ENCODE data around the gene CAPN14. TPM values are rescaled to one million over a fixed set of nuclear protein-coding genes. Genes with fewer than 3 reads are reported as not detected.

Gene CAPN14
- total and polyA plus RNA-seq, 2 experiments from 2014 or later, result 0.39 TPM; not detected in 1

DNA sequence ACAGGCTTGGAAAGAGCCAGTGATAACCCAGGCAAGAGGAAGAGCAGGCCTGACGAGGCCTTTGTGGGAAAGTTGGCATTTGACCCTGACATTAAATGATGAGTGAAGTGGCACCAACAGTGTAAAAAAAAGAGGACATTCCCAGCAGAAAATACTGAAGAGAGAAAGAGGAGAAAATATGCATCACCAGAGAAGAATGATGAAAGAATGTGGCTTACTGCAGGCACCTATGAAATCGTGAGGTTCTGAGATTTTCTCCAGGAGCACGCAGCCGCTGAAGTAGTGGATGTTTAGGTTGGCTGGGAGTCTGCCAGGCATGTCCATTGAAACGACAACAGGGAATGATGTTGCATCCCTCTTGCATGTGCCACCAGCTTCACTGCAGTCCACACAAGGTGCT, 30.4 kb upstream of the CAPN14 start:
- H3K4me1 ChIP-seq (ENCODE audit: low read depth), result no peaks in the 10 kb centered on the region
- no peak overlapping the region for H3K4me3 ChIP-seq
- TF ChIP-seq CTCF (IDR thresholded peaks at IDR 0.05; ENCODE audit: low read depth, low read length), result no peak
- no peak overlapping the region for H3K27ac ChIP-seq
- no peak for DNase-seq (ENCODE audit: low read depth in 1 of 2, low spot score in 1 of 2)
- H3K9me3 ChIP-seq (ENCODE audit: low read depth), result no peaks in the 10 kb centered on the region
- H3K36me3 ChIP-seq, result no peaks in the 10 kb centered on the region
- no peaks in the 10 kb centered on the region for H3K27me3 ChIP-seq

- H3K27ac ChIP-seq, result no peak overlapping the region
- no peaks in the 10 kb centered on the region for H3K36me3 ChIP-seq
- DNase-seq (ENCODE audit: low read depth in 1 of 2, low spot score in 1 of 2), result no peak
- no peak overlapping the region for H3K4me3 ChIP-seq
- H3K9me3 ChIP-seq (ENCODE audit: low read depth), result no peaks in the 10 kb centered on the region
- no peaks in the 10 kb centered on the region for H3K27me3 ChIP-seq
- no peaks in the 10 kb centered on the region for H3K4me1 ChIP-seq (ENCODE audit: low read depth)
- no peak for TF ChIP-seq CTCF (IDR thresholded peaks at IDR 0.05; ENCODE audit: low read depth, low read length)
Measured at GRCh38 chr2:31246184-31246852, 29.0 kb upstream of the CAPN14 start.

- Histone ChIP-seq H3K9me3 (ENCODE audit: low read depth) (no peaks in the 10 kb centered on the region), H3K36me3 (no peaks in the 10 kb centered on the region), H3K4me3 (no peak overlapping the region), H3K4me1 (ENCODE audit: low read depth) (peaks cover 14% of the 10 kb centered on the region), H3K27me3 (no peaks in the 10 kb centered on the region), H3K27ac (no peak overlapping the region)
- DNase-seq (ENCODE audit: low read depth in 1 of 2, low spot score in 1 of 2), result no peak
- TF ChIP-seq CTCF (IDR thresholded peaks at IDR 0.05; ENCODE audit: low read depth, low read length), result no peak
Measured at GRCh38 chr2:31244101-31244500, 26.8 kb upstream of the CAPN14 start.

- Histone ChIP-seq H3K27me3 (no peaks in the 10 kb centered on the region), H3K9me3 (ENCODE audit: low read depth) (no peaks in the 10 kb centered on the region), H3K4me3 (no peak overlapping the region), H3K4me1 (ENCODE audit: low read depth) (peaks cover 15% of the 10 kb centered on the region), H3K27ac (no peak overlapping the region), H3K36me3 (no peaks in the 10 kb centered on the region)
- no peak for DNase-seq (ENCODE audit: low read depth in 1 of 2, low spot score in 1 of 2)
- TF ChIP-seq CTCF (IDR thresholded peaks at IDR 0.05; ENCODE audit: low read depth, low read length), result no peak
Measured at GRCh38 chr2:31243053-31243452, 25.7 kb upstream of the CAPN14 start.

- Histone ChIP-seq H3K36me3 (no peaks in the 10 kb centered on the region), H3K9me3 (ENCODE audit: low read depth) (no peaks in the 10 kb centered on the region), H3K27ac (no peak overlapping the region), H3K4me1 (ENCODE audit: low read depth) (peaks cover 15% of the 10 kb centered on the region), H3K4me3 (no peak overlapping the region), H3K27me3 (no peaks in the 10 kb centered on the region)
- no peak for DNase-seq (ENCODE audit: low read depth in 1 of 2, low spot score in 1 of 2)
- no peak for TF ChIP-seq CTCF (IDR thresholded peaks at IDR 0.05; ENCODE audit: low read depth, low read length)
Measured at GRCh38 chr2:31241625-31242270, 24.4 kb upstream of the CAPN14 start.
